Activated CD4-positive, alpha-beta memory T cell treated with anti-CD3 and anti-CD28 coated beads for 36 hours (primary cell): ENCODE data around the gene PDZD7. TPM values are rescaled to one million over a fixed set of nuclear protein-coding genes. Genes with fewer than 3 reads are reported as not detected.
"Not testable (repeated sequence)": the region's sequence is repeated elsewhere in the genome, so short reads cannot be mapped to it uniquely, and the experiment has no call there.

Experiments used
- CTCF ChIA-PET: fragments of 350-600 bp; sonication (Branson Sonifier 250); formaldehyde crosslinking; loops from one replicate; lab custom pipeline; 2021; ENCODE audit warnings: antibody characterized with exemption, inconsistent platforms; lab: Charles Lee
- POLR2A ChIA-PET: fragments of 350-600 bp; sonication (Branson Sonifier 250); formaldehyde crosslinking; loops from one replicate; lab custom pipeline; 2021; ENCODE audit warnings: antibody characterized with exemption; lab: Charles Lee
- DNase-seq: peaks from one replicate; pipeline ENCODE4 v3.0.0-alpha.2; 2020
- H3K27ac Mint-ChIP-seq: one replicate; pipeline ENCODE4 v1.8.0; 2021; ENCODE audit warnings: mixed read lengths
- H3K27me3 Mint-ChIP-seq: one replicate; pipeline ENCODE4 v1.8.0; 2021; ENCODE audit warnings: mixed read lengths
- H3K36me3 Mint-ChIP-seq: one replicate; pipeline ENCODE4 v1.8.0; 2021; ENCODE audit warnings: mixed read lengths
- H3K4me1 Mint-ChIP-seq: one replicate; pipeline ENCODE4 v1.8.0; 2021; ENCODE audit warnings: low read depth, mixed read lengths
- H3K4me3 Mint-ChIP-seq: one replicate; pipeline ENCODE4 v1.8.0; 2021; ENCODE audit warnings: mild to moderate bottlenecking, mixed read lengths
- H3K9me3 Mint-ChIP-seq: one replicate; pipeline ENCODE4 v1.8.0; 2021; ENCODE audit warnings: mixed read lengths
- intact Hi-C: fragments of 100-400 bp; cut with micrococcal nuclease; formaldehyde crosslinking; loops from one replicate; pipeline ENCODE4 v1.15.1; 2023
- total RNA-seq, 2 experiments: library from RNA; stranded (reverse); gene quantifications; one replicate each; pipeline ENCODE4 v1.2.3, GENCODE V29; 2021

Gene PDZD7
- total RNA-seq, 2 experiments from 2014 or later, result 0.31 to 0.93 TPM

DNA sequence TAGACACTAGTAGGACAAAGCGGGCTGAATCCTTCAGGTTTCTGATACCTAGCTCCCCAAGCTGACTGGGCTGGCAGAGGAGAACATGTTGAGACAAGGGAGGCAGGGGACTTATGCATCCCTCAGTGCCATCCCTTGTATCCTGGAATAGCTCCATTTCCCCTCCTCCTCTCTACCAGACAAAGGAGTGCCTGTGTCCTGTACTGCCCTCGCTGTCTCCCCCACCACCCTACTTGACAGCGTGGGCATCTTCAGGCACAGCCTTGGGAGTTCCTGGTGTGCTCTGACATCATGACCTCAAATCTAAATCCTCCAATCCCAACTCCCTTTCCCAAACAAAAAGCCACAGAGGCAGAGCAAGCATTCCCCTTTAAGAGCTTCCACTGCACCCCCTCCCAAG lies 9.1 kb upstream of the PDZD7 start:
- peaks cover 7% of the 10 kb centered on the region for H3K36me3 Mint-ChIP-seq
- ChIA-PET POLR2A (no interaction called here), CTCF (interaction anchor here (0.7 to 28.4 kb wide), 5 partner anchors 8 to 102 kb away, joined by 4 to 559 read pairs (median 45); partner anchors contain the start of genes KAZALD1, PDZD7 and SFXN3)
- peaks cover 21% of the 10 kb centered on the region for H3K4me1 Mint-ChIP-seq
- no peaks in the 10 kb centered on the region for H3K9me3 Mint-ChIP-seq
- no peak for DNase-seq
- H3K27me3 Mint-ChIP-seq, result no peaks in the 10 kb centered on the region
- no peak overlapping the region for H3K27ac Mint-ChIP-seq
- intact Hi-C loops, result loop anchor here (5.0 kb wide), 1 partner anchor 102 kb away; no protein-coding TSS in a partner anchor
- H3K4me3 Mint-ChIP-seq, result no peak overlapping the region

GRCh38 chr10:101038484-101038883 lies 7.6 kb upstream of the PDZD7 start:
- no peaks in the 10 kb centered on the region for H3K9me3 Mint-ChIP-seq
- no peaks in the 10 kb centered on the region for H3K27me3 Mint-ChIP-seq
- intact Hi-C loops, result no loop called here
- H3K4me3 Mint-ChIP-seq, result no peak overlapping the region
- DNase-seq, result no peak
- no peak overlapping the region for H3K27ac Mint-ChIP-seq
- peaks cover 9% of the 10 kb centered on the region for H3K36me3 Mint-ChIP-seq
- CTCF ChIA-PET, result interaction anchor here (1.0 to 28.4 kb wide), 3 partner anchors 13 to 102 kb away, joined by 3 to 559 read pairs (median 56); partner anchors contain the start of gene KAZALD1
- POLR2A ChIA-PET, result no interaction called here
- H3K4me1 Mint-ChIP-seq, result peaks cover 25% of the 10 kb centered on the region

GRCh38 chr10:101036726-101037125 lies 5.8 kb upstream of the PDZD7 start:
- POLR2A ChIA-PET, result no interaction called here

DNA sequence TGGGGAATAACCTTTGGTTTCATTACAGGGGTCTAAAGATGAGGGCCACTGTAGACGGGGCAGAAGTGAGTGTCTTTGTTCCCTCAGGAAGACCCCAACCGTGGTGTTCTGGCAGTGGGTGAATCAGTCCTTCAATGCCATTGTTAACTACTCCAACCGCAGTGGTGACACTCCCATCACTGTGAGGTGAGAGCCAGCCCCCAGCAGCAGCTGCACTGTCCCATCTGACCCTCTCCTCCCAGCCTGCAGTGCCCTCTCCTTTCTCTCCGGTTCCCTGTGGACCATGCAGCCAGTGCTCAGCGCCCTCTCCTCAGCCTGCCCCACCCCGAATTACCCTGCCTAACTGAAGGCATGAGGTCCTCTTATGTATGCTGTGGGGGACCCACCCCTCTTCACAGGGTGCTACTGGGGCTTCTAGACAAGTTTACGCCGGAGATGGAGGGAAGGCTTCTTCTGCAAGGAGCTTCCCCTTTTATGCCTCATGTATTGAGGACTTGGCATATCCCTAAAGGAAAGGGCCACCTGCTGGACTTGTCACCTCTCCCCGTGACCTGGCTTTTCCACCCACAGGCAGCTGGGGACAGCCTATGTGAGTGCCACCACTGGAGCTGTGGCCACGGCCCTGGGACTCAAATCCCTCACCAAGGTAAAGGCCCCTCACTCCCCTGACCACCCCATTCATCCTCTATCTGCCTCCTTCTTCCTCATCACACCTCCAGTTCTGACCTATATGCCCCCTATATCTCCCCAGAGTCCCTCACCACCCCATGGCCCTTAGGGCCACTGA lies 5.2 kb upstream of the PDZD7 start:
- Mint-ChIP-seq H3K9me3 (no peaks in the 10 kb centered on the region), H3K36me3 (peaks cover 9% of the 10 kb centered on the region), H3K27ac (no peak overlapping the region), H3K27me3 (no peaks in the 10 kb centered on the region), H3K4me3 (no peak overlapping the region), H3K4me1 (peaks cover 15% of the 10 kb centered on the region)
- ChIA-PET CTCF (interaction anchor here (0.7 to 28.4 kb wide), 4 partner anchors 14 to 38 kb away, joined by 3 to 559 read pairs (median 72); partner anchors contain the start of gene KAZALD1), POLR2A (no interaction called here)
- intact Hi-C loops, result no loop called here
- no peak for DNase-seq

More at GRCh38 chr10:101036726-101037125, 5.8 kb upstream of the PDZD7 start:
- Mint-ChIP-seq H3K27ac (no peak overlapping the region), H3K9me3 (no peaks in the 10 kb centered on the region), H3K4me3 (no peak overlapping the region), H3K4me1 (peaks cover 17% of the 10 kb centered on the region), H3K36me3 (peaks cover 9% of the 10 kb centered on the region), H3K27me3 (no peaks in the 10 kb centered on the region)
- CTCF ChIA-PET, result interaction anchor here (1.6 to 28.4 kb wide), 3 partner anchors 14 to 28 kb away, joined by 7 to 559 read pairs (median 137); partner anchors contain the start of gene KAZALD1
- DNase-seq, result no peak
- intact Hi-C loops, result no loop called here

- no peak overlapping the region for H3K27ac Mint-ChIP-seq
- DNase-seq, result no peak
- intact Hi-C loops, result no loop called here
- H3K36me3 Mint-ChIP-seq, result peaks cover 8% of the 10 kb centered on the region
- H3K4me1 Mint-ChIP-seq, result peaks cover 17% of the 10 kb centered on the region
- ChIA-PET CTCF (interaction anchor here (0.7 to 28.4 kb wide), 5 partner anchors 8 to 37 kb away, joined by 3 to 559 read pairs (median 5); partner anchors contain the start of gene KAZALD1), POLR2A (no interaction called here)
- H3K4me3 Mint-ChIP-seq, result no peak overlapping the region
- H3K9me3 Mint-ChIP-seq, result no peaks in the 10 kb centered on the region
- no peaks in the 10 kb centered on the region for H3K27me3 Mint-ChIP-seq
These were observed 4.4 kb upstream of the PDZD7 start for GRCh38 chr10:101035314-101035713.

GRCh38 chr10:101034404-101034803 lies 3.5 kb upstream of the PDZD7 start:
- CTCF ChIA-PET, result interaction anchor here (1.1 to 28.4 kb wide), 5 partner anchors 9 to 30 kb away, joined by 3 to 559 read pairs (median 5); partner anchors contain the start of gene KAZALD1
- H3K27ac Mint-ChIP-seq, H3K36me3 Mint-ChIP-seq, H3K27me3 Mint-ChIP-seq, H3K4me3 Mint-ChIP-seq, H3K9me3 Mint-ChIP-seq, DNase-seq: not testable (repeated sequence)
- H3K4me1 Mint-ChIP-seq, result peaks cover 17% of the 10 kb centered on the region
- POLR2A ChIA-PET, result interaction anchor here (0.6 kb wide), 1 partner anchor 986 kb away, joined by 4 read pairs; no protein-coding TSS in a partner anchor
- intact Hi-C loops, result loop anchor here (5.0 kb wide), 1 partner anchor 122 kb away; the partner anchor contains the start of gene SLF2

DNA sequence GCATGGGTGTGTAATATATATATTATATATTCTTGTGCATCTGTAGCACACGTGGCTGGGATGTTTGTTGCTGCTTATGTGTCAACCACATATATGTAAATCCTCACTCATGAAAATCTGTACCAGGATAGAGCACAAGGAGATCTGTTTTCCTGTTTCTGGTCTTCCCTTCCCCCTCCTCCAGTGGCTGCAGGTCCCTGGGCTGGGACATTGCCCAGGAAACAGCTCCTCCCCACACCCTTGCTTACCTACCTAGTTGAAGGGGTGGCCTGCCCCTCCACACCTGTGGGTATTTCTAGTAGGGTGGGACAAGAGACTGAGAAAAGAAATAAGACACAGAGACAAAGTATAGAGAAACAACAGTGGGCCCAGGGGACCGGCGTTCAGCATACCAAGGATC lies 2.3 kb upstream of the PDZD7 start:
- no peaks in the 10 kb centered on the region for H3K9me3 Mint-ChIP-seq
- ChIA-PET CTCF (interaction anchor here (3.6 to 28.4 kb wide), 4 partner anchors 9 to 36 kb away, joined by 28 to 559 read pairs (median 91); partner anchors contain the start of gene KAZALD1), POLR2A (interaction anchor here (0.6 kb wide), 1 partner anchor 16 kb away, joined by 3 read pairs; no protein-coding TSS in a partner anchor)
- peaks cover 8% of the 10 kb centered on the region for H3K36me3 Mint-ChIP-seq
- no peak for DNase-seq
- no peak overlapping the region for H3K27ac Mint-ChIP-seq
- peaks cover 17% of the 10 kb centered on the region for H3K4me1 Mint-ChIP-seq
- no peaks in the 10 kb centered on the region for H3K27me3 Mint-ChIP-seq
- intact Hi-C loops, result loop anchor here (5.0 kb wide), 1 partner anchor 121 kb away; the partner anchor contains the start of gene SLF2
- H3K4me3 Mint-ChIP-seq, result peak overlapping the region; percentile 9

GRCh38 chr10:101032637-101033224 lies 1.8 kb upstream of the PDZD7 start:
- Mint-ChIP-seq H3K36me3 (peaks cover 8% of the 10 kb centered on the region), H3K27me3 (no peaks in the 10 kb centered on the region), H3K27ac (peak overlapping the region; percentile 88), H3K4me3 (peak overlapping the region; percentile 79), H3K9me3 (no peaks in the 10 kb centered on the region), H3K4me1 (peaks cover 17% of the 10 kb centered on the region)
- intact Hi-C loops, result loop anchor here (1.0 to 5.0 kb wide), 4 partner anchors 10 to 120 kb away; partner anchors contain the start of gene SLF2
- DNase-seq, result peak; percentile 79
- ChIA-PET CTCF (interaction anchor here (1.7 to 28.4 kb wide), 7 partner anchors 9 to 129 kb away, joined by 6 to 559 read pairs (median 28); partner anchors contain the start of gene KAZALD1), POLR2A (interaction anchor here (0.6 to 3.0 kb wide), 7 partner anchors 10 to 36 kb away, joined by 3 to 14 read pairs (median 5); partner anchors contain the start of gene KAZALD1)

DNA sequence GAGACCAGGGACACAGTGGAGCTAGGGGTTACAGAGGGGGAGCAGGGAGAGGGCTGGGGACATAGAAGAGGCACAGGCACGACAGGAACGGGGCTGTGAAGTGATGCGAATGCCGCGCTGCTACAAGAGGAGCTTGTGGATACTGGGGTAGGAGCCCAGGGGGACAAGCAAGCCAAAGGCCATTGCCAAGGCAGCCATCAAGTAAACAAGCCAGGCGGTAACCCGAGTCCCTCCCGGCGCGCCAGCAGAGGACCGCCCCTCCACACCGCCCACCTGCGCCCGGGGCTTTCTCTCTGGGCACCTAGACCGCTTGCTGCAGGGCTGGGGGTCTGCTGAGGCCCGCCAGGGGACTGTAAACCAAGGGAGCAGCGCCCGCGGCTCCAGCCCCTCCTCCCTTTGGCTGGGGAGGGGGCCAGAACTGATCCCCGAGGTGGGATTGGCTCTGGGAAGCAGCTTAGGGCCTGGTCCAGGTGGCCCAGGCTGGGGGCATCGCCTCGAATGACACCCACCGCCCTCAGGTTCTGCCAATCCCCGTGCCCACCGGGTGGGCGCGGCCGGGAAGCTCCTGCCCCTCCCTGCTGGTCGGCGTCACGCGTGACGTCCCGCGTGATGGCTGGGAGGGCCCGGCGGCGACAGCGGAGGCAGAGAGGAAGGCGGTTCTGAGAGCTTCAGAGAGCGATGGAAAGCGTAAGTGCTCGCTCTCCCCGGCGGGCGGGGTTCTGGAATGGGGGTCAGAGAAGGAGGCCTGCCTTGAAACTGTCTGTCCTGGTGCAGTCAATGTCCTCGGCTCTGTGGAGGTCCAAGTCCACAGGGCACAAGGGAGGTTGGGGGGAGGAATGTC lies 1.1 kb upstream of the PDZD7 start:
- H3K36me3 Mint-ChIP-seq, result peaks cover 6% of the 10 kb centered on the region
- CTCF ChIA-PET, result interaction anchor here (0.7 to 28.4 kb wide), 9 partner anchors 10 to 130 kb away, joined by 3 to 559 read pairs (median 25); partner anchors contain the start of genes KAZALD1 and LZTS2
- H3K9me3 Mint-ChIP-seq, result no peaks in the 10 kb centered on the region
- H3K27ac Mint-ChIP-seq, result peak overlapping the region; percentile 88
- H3K4me3 Mint-ChIP-seq, result peak overlapping the region; percentile 79
- DNase-seq, result peak; percentile 86
- POLR2A ChIA-PET, result interaction anchor here (0.9 to 3.0 kb wide), 9 partner anchors 10 to 45 kb away, joined by 3 to 14 read pairs (median 5); partner anchors contain the start of genes KAZALD1 and LZTS2
- no peaks in the 10 kb centered on the region for H3K27me3 Mint-ChIP-seq
- peaks cover 17% of the 10 kb centered on the region for H3K4me1 Mint-ChIP-seq
- intact Hi-C loops, result loop anchor here (1.0 to 5.0 kb wide), 5 partner anchors 10 to 120 kb away; partner anchors contain the start of gene SLF2

DNA sequence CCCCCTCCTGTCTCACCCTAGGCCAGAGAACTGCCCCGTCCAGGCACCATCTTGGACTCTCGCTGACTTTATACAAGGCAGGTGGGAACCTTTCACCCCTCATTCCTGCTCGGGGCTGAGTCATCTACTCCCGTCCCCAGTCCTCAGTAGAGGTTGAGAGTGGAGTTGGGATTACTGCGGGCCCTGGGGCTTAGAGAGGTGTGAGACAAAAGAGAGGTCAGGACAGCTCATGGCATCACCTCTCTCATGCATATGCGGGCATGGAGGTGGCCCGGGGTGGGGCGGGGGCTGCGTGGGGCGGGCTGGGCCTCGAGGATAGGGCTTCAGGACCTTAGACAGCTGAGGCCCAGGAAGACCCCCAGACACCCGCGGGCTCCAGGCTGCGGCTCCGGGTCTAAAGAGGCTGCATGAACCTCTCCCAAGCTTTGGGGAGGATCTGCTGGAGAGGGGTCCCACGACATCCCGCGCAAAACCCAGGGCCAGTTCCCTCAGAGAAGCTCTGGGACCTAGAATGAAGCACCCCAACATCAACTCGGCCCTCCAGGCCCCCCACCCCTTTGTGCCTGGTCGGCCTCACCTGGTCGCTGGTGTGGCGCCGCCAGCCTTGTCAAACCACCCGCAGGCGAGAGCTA lies 317 bp downstream of the PDZD7 start:
- H3K27ac Mint-ChIP-seq, result no peak overlapping the region
- H3K36me3 Mint-ChIP-seq, result peaks cover 5% of the 10 kb centered on the region
- intact Hi-C loops, result loop anchor here (2.0 to 5.0 kb wide), 2 partner anchors 18 to 118 kb away; partner anchors contain the start of gene SLF2
- H3K4me1 Mint-ChIP-seq, result peaks cover 17% of the 10 kb centered on the region
- ChIA-PET CTCF (interaction anchor here (0.6 to 28.4 kb wide), 16 partner anchors 12 to 753 kb away, joined by 3 to 559 read pairs (median 4); partner anchors contain the start of genes KAZALD1, LZTS2 and NPM3), POLR2A (interaction anchor here (0.9 to 3.0 kb wide), 6 partner anchors 12 to 35 kb away, joined by 3 to 14 read pairs (median 8); partner anchors contain the start of genes KAZALD1 and LZTS2)
- peak overlapping the region; percentile 79 for H3K4me3 Mint-ChIP-seq
- no peak for DNase-seq
- no peaks in the 10 kb centered on the region for H3K27me3 Mint-ChIP-seq
- H3K9me3 Mint-ChIP-seq, result no peaks in the 10 kb centered on the region
